Activated naive CD4-positive, alpha-beta T cell (primary cell): ENCODE measurements around the gene CCR5.
"Not testable (repeated sequence)": the region's sequence is repeated elsewhere in the genome, so short reads cannot be mapped to it uniquely, and the experiment has no call there.

Experiments used
- DNase-seq, 4 experiments: peaks; one replicate each; lab custom pipeline; 2025; lab: John Stamatoyannopoulos, UW

Gene CCR5

GRCh38 chr3:46370839-46371518 is at the start of gene CCR5:
TSS of gene CCR5 (plus strand) at chr3:46370946. CDS start at chr3:46372903, 1,957 bp downstream.
- no peak for DNase-seq

- DNase-seq: no peak
Measured at GRCh38 chr3:46321461-46322104, 49.2 kb upstream of the CCR5 start.

DNA sequence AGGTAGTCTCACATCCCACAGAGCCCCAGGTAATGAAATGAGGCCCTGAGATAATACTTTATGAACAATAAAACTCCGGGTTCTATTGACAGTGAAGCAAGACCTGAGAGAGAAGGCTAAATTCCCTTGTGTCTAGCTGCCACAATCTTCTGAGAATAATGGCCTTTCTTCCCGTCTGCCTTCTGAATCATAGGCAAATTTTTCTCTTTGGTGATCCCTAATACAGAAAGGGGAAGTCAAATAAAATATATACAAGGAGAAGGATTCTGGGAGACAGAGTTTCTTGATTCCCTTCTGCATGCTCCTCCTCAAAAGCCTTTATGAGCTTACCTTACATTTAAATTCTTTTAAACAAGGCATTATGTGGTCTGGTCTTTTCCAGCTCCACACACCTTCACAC is 46.7 kb upstream of the CCR5 start:
- no peak for DNase-seq

DNA sequence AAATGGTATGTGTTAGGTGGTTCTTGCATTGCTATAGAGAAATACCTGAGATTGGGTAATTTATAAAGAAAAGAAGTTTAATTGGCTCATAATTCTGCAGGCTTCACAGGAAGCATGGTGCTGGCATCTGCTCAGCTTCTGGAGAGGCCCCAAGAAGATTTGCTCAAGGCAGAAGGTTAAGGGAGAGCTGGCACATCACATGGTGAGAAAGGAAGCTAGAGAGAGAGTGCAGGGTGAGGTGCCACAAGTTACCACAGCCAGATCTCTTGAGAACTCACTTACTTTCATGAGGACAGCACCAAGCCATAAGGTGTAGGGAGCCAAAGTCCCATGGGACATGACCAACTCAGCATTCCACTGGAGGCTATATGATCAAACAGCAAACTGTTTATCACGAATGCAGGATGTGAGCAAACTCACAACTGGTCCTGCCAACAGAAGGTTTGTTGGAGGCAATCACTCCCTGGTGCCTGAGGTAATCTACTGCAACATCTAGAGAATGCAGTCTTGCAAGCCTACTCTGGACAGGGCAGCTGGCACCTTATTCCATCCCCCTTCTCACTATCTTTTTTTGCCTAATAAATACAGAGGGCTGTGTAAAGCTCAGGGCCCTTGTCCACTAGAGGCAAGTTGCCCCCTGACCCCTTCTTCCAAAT is 45.0 kb upstream of the CCR5 start:
- no peak for DNase-seq

DNA sequence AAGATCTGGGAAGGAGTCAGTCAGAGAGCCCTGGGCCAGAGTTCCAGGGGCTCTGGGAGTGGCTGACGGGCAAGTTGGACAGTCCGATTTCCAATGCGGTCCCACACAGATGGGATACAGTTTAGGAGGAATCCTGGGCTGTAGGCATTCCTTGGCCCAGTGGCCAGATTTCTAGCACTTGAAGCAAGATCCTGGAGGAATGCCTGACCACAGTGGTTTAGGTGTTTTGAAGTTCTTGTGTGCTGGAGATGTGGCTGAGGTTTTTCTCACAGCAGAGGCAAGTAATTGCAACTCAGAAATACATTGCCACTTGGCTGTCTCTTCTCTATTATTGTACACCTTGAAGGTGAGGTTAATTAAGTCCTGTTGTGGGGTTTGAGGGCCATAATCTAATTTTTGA is 40.1 kb upstream of the CCR5 start:
- not testable (repeated sequence) for DNase-seq

GRCh38 chr3:46334741-46335478 is 35.8 kb upstream of the CCR5 start:
- DNase-seq: no peak

DNA sequence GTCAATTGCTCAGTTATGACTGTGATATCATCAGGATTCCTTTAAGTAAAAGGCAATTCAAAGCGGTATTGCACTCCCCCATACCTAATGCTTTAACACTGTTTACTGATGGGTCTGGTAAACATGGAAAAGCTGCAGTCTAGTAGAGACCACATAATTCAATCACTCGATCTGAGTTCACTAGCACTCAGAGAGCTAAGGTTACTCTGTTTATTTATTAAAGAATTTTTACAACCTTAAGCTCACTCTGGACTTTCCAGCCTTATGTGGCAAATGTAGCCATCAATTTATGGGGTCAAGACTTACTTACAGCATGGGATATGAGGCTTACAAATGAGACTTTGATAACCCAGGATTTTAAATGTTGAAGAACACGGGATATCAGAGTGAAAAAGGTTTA is 35.2 kb upstream of the CCR5 start:
- no peak for DNase-seq

GRCh38 chr3:46337911-46338310 is 32.8 kb upstream of the CCR5 start:
- no peak for DNase-seq

DNA sequence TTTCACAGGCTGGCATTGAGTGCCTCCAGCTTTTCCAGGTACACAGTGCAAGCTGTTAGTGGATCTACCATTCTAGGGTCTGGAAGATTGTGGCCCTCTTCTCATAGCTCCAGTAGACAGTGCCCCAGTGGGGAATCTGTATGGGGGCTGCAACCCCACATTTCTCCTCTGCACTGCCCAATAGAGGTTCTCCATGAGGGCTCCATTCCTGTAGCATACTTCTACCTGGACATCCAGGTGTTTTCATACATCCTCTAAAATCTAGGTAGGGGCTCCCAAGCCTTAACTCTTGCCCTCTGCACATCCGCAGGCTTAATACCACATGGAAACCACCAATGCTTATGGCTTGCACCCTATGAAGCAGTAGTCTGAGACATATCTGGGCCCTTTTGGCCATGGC is 31.9 kb upstream of the CCR5 start:
- DNase-seq: no peak

DNA sequence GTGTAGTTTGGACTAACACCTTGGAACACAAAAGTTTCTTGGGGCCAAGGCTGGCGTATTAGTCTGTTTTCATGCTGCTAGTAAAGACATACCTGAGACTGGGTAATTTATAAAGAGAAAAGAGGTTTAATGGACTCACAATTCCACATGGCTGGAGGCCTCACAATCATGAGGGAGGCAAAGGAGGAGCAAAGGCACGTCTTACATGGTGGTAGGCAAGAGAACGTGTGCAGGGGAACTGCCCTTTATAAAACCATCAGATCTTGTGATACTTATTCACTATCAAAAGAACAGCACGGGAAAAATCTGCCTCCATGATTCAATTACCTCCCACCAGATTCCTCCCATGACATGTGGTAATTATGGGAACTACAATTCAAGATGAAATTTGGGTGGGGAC is 26.3 kb upstream of the CCR5 start:
- no peak for DNase-seq

DNA sequence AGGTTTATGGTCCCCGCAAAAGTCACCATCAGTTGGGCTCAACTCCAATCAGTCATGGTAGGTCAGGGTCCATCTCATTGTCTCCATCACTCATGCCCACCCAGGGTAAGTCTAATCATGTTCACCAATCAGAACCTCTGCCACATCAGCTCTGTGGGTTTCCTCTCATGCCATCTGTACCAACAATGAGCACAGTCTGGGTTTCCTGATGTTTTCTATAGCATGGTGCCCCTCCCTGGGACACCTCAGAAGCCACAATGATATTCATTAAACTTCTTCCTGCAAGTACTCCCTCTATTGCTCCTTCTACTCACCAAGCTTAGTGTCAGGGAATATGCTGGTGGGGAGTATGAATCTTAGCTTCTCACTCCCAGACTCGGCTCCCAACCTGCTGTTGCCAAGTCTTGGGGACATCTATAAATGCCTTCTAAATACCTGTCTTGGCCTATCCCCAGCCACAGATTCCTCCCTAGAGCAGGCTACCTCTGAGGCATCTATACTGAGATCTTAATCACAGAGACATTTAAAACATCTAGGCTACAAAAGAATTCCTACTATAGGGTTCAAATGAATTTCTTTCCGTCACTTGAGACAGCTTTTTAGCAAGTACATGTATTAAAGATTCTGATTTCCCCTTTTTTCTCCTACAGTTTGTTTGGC is 21.8 kb upstream of the CCR5 start:
- DNase-seq: no peak

DNA sequence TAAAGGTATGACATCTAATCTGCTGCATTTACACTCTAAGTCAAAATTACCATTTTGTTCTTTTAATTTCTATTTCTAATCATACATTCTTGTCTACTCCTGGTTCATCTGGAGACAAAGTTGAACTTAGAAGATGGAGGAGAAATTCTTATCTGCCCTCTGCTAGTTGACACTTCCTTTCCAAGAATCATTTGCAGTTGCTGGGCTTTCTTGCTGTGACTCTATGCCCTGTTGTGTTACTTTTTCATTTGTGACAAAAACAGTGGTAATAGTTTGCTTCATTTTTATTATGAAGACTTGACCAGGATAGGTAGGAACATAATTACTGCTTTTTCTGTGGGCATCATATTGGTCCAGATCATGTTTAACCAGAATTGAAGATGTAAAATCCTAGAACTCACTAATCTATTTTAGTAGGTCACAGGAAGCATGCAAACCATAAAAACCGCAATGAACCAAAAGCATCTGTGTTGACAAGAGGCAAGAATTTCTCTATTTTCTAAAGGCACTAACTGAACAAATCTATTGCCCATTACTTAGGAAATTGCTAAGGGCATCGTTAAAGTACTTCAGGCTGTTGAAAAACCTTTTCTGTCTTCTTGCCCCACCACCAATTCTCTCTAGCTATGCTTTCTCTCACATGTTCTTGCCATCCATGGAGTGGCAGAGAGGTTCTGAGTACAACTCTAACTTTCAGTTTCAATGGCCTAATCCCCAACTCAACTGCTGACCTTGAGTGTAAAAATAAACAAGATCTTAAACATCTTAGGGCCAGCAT is 21.1 kb upstream of the CCR5 start:
- DNase-seq: no peak

- DNase-seq: no peak
Measured at GRCh38 chr3:46350262-46350565, 20.5 kb upstream of the CCR5 start.

- DNase-seq: no peak
Measured at GRCh38 chr3:46351646-46352045, 19.1 kb upstream of the CCR5 start.

DNA sequence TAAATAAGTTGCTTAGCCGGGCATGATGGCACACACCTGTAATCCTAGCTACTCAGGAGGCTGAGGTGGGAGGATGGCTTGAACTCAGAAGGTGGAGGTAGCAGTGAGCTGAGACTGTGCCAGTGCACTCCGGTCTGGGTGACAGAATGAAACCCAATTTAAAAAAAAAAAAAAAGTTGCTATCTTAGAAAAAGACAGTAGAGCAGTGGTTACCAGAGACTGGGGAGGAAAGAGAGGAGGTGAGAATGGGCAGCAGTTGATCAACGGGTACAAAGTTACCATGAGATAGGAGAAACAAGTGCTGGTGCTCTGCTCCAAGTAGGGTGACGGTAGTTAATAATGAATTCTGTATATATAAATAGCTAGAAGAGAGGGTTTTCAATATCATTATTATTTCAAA is 17.7 kb upstream of the CCR5 start:
- no peak for DNase-seq

DNA sequence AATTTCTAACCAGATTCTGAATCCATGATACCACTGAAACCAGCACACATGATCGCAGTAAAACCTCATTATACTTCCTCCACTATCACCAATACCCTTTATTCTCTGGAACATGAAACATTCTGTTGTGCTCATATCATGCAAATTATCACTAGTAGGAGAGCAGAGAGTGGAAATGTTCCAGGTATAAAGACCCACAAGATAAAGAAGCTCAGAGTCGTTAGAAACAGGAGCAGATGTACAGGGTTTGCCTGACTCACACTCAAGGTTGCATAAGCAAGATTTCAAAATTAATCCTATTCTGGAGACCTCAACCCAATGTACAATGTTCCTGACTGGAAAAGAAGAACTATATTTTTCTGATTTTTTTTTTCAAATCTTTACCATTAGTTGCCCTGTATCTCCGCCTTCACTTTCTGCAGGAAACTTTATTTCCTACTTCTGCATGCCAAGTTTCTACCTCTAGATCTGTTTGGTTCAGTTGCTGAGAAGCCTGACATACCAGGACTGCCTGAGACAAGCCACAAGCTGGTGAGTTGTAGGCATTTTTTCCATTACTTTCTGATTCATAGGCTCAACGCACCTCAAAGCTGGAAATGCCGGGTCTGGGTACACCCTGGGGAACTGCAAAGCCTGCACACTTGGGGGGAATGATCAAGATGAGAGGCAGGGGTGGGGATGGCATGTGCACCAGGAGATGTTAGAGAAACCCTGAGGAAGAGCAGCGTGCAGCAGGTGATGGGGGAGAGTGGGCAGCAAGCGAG is 16.9 kb upstream of the CCR5 start, which contains the start of gene CCR2:
CCR2 (plus strand) TSS at position 465 of the 764 bp plus-strand sequence. CDS start 3,417 bp downstream, outside the sequence.
- DNase-seq: no peak

- no peak for DNase-seq
Measured at GRCh38 chr3:46354478-46354877, 16.3 kb upstream of the CCR5 start.

GRCh38 chr3:46354984-46355383 is 15.8 kb upstream of the CCR5 start:
- DNase-seq: no peak

DNA sequence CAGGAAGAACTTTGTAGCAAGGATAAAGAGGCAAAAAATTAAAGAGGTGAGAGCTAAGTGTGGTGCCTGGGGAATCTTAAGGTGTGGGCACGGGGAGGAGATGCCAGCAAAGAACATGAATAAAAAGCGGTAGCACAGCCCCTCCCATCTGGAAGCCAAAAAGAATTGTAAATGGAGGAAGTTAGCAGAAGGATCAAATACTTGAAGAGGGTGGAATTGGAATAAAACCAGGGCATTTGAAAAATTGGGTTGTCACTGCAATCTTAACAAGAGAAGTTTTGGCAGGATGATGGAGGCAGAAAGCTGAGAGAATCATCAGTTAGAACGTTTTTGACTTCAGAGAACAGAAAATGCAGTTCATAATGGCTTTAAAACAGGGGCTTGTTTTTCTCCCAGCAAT is 14.5 kb upstream of the CCR5 start:
- no peak for DNase-seq

GRCh38 chr3:46356909-46357308 is 13.8 kb upstream of the CCR5 start:
- no peak for DNase-seq

DNA sequence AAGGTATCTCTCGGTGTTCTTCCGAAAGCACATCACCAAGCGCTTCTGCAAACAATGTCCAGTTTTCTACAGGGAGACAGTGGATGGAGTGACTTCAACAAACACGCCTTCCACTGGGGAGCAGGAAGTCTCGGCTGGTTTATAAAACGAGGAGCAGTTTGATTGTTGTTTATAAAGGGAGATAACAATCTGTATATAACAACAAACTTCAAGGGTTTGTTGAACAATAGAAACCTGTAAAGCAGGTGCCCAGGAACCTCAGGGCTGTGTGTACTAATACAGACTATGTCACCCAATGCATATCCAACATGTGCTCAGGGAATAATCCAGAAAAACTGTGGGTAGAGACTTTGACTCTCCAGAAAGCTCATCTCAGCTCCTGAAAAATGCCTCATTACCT is 12.3 kb upstream of the CCR5 start:
- no peak for DNase-seq
